GM21529 (cell line): ENCODE data around the gene NXT1.
"Not testable (repeated sequence)": the region's sequence is repeated elsewhere in the genome, so short reads cannot be mapped to it uniquely, and the experiment has no call there.

ENCODE experiments used
- ATAC-seq: cut with Tn5 transposase; IDR thresholded peaks from one replicate; pipeline ENCODE4 v1.9.1; 2021; ENCODE audit not compliant: unreplicated experiment

NXT1 gene

GRCh38 chr20:23327617-23328333 is 22.8 kb upstream of the NXT1 start:
- no peak for ATAC-seq

GRCh38 chr20:23331450-23332350 is 18.9 kb upstream of the NXT1 start:
- ATAC-seq: no peak

DNA sequence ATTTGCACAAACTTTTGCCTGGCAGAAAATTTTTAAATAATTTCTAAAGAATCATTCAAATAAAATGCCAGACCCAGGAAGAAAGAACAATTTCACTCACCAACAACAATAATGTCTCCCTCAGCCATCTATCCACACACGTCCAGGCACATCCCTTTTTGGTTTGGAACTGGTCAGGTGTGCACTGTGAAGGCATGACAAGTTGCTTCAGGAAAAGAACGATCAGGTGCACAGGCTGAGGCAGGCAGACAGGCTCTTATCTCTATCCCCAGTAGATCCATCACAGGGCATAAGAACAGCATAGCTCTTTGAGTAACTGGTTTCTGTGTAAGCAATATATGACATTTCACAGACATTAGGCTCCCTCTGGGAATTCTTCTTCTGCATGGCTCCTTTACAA is 18.1 kb upstream of the NXT1 start:
- ATAC-seq: no peak

- ATAC-seq: no peak
These were observed 16.5 kb upstream of the NXT1 start for GRCh38 chr20:23334111-23334510.

DNA sequence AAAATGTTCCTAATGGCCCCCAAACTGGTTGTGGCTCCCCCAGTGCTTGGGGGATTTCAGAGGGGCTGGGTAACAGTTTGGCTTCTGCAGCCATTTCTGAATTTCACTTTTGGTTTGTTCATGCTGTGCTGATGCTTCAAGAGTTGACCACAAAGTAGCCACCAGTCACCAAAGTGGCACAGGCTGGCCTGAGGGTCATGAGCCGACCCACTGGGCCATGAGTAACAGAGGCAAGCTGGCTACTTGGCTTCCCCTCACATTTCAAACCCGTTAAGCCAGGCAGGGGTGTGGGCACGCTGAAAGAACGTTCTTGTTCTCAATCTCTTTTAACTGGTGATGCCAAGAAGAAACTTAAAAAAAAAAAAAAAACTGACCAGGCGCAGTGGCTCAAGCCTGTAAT is 15.1 kb upstream of the NXT1 start:
- ATAC-seq: no peak

- ATAC-seq: no peak
These were observed 14.1 kb upstream of the NXT1 start for GRCh38 chr20:23336476-23336875.

DNA sequence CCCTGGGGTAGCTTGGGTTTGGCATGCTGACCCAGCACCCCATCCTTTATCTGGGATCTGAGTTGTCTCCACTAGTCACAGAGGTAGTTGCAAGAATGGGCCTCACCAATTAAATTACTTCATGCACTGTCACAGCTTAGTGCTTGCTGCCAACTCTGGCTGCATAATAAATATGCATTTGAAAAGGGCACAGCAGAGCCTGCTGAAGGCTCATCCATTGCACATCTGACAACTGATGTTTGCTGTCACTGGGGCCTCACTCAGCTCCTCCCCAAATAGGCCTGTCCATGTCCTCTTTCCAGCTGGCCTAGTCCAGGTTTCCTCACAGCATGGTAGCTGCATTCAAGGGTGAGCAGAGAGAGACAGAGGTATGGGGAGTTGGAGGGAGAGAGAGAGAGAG is 13.3 kb upstream of the NXT1 start:
- no peak for ATAC-seq

DNA sequence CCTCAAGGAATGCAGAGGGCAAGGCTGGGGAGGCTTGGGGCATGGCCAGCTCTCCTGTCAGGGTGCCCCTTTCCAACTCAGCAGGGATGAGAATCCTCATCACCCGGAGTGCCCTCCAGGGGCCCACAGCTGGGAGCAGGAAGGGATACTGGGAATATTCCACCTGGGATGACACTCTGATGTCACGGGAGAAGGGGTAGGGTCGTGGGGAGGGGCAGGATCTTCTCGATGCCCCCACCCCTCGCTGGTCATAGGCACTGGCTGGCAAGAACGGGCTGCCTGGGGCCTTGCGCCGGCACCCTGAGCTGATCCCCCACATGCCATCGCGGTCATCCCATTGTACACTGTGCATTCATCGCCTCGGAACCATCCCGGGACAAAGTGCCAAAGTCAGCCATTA is 10.6 kb upstream of the NXT1 start:
- ATAC-seq: no peak

GRCh38 chr20:23340524-23340923 is 10.1 kb upstream of the NXT1 start:
- ATAC-seq: peak; percentile 49

DNA sequence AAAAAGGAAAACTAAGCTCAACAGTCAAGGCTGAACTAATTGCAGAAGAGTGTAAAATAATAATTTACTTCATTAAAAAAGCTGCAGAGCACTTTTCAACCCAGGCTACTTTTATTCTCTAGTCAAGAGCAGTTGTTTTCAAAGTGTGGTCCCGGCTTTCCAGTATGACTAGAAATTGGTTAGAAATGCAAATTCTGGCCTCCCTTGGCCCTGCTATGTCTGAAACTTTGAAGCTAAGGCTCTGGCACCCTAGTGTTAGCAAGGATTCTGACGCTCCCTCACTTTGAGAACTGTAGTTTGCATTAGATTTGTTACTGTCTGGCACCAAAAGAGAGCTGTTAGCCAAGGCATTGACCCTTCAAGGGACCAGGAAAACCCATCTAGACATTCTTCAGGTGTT is 9.5 kb upstream of the NXT1 start:
- peak; percentile 80 for ATAC-seq

- ATAC-seq: no peak
These were observed 7.0 kb upstream of the NXT1 start for GRCh38 chr20:23343590-23343989.

- no peak for ATAC-seq
These were observed 6.3 kb upstream of the NXT1 start for GRCh38 chr20:23344336-23344735.

- no peak for ATAC-seq
These were observed 4.6 kb upstream of the NXT1 start for GRCh38 chr20:23346002-23346401.

DNA sequence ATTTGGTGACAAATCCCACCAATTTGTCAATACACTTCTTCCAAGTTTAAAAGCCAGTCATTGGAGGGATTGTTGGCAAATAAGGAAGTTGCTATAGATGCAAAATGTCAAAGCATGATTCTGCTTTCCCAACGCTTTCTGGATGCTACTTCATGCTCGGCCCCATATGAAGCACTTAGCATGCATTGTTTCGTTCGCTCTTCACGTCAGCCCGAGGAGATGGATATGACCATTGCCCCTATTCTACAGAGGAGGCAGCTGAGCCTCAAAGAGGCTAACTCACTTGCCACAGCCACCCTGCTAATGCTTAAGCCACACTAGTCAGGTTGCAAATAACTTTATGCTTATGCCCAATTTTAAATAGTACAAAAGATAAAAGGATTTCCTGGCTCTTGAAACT is 2.8 kb upstream of the NXT1 start:
- no peak for ATAC-seq

- not testable (repeated sequence) for ATAC-seq
These were observed 2.1 kb upstream of the NXT1 start for GRCh38 chr20:23348510-23348909.

DNA sequence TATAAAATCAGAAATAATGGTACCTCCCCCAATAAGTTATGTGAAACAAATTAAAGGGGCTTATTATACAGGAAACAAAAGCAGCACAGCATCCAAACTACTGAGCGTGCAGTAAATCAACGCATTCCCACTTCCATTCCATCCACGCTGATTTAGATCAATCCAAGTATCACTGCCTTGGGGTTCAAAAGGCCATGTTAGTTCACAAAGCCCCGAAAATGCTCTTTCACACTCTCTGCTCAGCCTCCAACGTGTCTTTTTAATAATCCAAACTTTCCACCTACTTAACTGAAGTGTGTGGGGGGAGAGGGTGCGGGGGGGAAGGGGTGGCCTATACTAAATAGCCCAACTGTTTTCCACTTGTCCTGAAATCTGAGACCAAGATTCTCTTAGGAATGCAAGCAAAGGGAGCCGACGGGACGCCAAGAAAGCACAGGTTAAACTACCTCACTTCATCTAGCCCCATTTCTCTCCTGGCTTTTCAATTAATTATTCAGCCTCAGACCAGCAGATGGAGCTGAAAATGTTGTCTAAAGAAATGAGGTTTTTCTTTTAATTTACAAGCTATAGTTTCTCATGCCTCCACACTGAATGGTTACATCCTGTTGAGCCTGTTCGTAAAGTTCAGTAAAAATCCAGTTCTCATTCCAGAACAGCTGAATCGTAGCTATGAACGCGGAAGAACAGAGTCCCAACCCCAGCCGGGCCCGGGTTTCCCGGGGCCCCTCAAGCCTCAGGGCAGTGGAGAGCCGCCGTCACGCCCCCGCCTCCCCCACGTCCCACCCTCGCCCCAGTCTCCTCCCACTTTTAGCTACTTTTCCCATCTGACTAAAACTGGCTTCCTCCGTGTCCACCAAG is 1.0 kb upstream of the NXT1 start:
- ATAC-seq: peak; percentile 36

DNA sequence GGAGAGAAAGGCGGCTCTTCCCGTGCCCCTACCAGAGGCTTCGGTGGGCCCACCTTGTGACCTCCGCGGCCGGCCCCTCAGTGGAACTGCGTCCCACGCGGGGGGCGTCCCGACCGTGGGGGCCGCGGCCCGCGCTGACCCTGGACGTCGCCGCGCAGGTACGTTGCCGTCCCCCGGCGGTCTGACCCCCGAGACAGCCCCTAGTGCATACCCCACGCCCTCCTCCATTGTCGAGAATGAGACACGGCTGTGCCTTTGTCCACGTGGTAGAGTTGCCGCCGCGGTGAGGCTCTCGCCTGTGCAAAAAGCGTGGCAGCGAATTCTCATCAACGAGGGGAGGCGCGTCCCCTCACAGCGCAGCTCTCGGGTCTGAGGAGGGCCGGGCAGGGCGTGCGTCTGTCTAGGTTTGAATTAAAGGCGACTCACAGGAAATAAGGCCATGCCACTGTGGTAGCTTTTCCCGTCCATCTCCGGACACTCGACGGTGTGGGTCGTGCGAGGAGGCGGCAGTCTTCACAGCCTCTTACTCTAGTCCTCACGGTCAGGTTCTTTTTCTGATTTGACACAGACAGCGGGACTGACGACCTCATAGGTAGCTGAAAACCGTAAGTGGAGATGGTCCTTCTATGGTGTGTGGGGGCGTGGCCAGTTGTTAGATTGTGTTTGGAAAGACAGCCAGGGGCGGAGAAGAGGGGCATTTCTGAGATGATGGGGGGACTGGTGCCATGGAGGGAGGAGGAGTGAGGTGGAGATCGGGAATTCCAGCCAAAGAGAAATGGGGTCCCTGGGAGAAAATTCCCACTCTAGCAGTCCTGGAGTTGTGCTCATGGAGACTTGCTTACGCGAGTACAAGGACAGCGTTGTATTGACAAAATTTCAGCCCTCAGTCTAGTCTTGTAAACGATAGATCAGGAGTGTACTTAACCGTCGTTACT is 580 bp downstream of the NXT1 start:
- peak; percentile 31 for ATAC-seq

- ATAC-seq: no peak
These were observed 5.6 kb downstream of the NXT1 start for GRCh38 chr20:23356203-23356602.

DNA sequence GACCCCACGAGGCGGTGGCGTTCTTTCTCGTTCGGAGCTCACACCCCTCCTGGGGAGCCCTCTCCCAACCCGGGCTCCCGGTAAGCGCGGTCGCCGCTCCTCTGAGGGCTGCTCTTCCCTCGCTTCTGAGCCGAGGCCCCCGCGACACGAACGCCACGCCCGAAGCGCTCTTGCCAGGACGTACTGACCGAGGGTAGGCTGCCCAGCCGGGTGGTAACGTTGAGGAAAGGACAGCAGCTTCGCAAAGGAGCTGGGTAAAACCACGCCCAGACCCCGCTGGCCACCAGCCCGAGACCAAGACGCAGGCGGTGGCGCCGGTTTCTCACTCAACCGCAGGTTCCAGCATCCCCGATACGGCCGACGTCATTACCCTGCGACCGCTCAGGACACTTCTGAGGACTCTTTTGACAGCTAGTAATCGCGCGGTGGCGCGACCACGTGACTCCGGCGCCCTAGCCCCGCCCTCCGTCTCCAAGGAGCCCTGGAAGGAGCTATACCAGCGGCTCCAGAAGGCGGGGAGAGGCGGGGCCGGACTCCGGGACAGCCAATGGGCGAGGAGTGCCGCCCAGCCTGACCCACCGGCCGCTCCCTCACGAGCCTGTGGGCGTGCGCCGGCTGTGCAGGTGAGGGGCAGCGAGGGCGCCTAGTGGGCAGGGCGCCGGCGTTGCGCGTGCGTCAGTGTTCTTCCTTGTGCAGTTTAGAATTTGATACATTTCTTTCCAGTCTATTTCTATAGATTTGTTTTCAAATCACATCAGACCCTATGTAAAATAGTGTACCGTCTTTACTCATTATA is 7.4 kb downstream of the NXT1 start:
- peak; percentile 69 for ATAC-seq

- ATAC-seq: no peak
These were observed 7.9 kb downstream of the NXT1 start for GRCh38 chr20:23358563-23358906.
